GM12878 (cell line): ENCODE data around the gene ANXA9. TPM values are rescaled to one million over a fixed set of nuclear protein-coding genes. Genes with fewer than 3 reads are reported as not detected.

Experiments
- polyA plus RNA-seq, 11 experiments: library from polyadenylated mRNA; depleted of rRNA in 4 of 11; unstranded in 6 of 11; stranded (reverse) in 5 of 11; fragments of >200 nt; fragmentation: Nextera tagmentation in 4 of 11; fragmentation: Illumina TruSeq in 1 of 11; extraction: Ambion mirVana in 4 of 11; extraction: Trizol in 1 of 11; gene quantifications; 1 replicate in 1 of 11; 2 replicates in 10 of 11; pipeline versions ENCODE4 v1.2.1 to v1.2.3, GENCODE V29; 2011 to 2016; ENCODE audit warnings: inconsistent platforms in 2 of 11, missing spikeins in 2 of 11, low read depth in 1 of 11
- small RNA-seq: library from RNA; depleted of rRNA; stranded (forward); fragments of <200 nt; gene quantifications from one replicate; pipeline ENCODE3, GENCODE V24; 2014
- total RNA-seq, 4 experiments: library from RNA; depleted of rRNA in 3 of 4; stranded (reverse); fragments of >200 nt in 3 of 4; fragmentation: Illumina TruSeq in 1 of 4; extraction: Trizol in 1 of 4; gene quantifications; 2 replicates each; pipeline versions ENCODE4 v1.2.1 to v1.2.3, GENCODE V29; 2013 to 2021
- TF ChIP-seq, protein P1 (sequence below): IDR thresholded peaks from 2 replicates; pipeline ENCODE4 v1.6.1; 2012; ENCODE audit warnings: improper control_type of control experiment, low read depth, low read length; ENCODE audit not compliant: insufficient replicate concordance

Gene ANXA9
- total and polyA plus RNA-seq, 10 of the 15 experiments (the other 5 are each of a cell fraction or from before 2014, with no cell fraction given): 0.04 to 0.43 (median 0.18) TPM; not detected in 4

- TF ChIP-seq, protein P1, sequence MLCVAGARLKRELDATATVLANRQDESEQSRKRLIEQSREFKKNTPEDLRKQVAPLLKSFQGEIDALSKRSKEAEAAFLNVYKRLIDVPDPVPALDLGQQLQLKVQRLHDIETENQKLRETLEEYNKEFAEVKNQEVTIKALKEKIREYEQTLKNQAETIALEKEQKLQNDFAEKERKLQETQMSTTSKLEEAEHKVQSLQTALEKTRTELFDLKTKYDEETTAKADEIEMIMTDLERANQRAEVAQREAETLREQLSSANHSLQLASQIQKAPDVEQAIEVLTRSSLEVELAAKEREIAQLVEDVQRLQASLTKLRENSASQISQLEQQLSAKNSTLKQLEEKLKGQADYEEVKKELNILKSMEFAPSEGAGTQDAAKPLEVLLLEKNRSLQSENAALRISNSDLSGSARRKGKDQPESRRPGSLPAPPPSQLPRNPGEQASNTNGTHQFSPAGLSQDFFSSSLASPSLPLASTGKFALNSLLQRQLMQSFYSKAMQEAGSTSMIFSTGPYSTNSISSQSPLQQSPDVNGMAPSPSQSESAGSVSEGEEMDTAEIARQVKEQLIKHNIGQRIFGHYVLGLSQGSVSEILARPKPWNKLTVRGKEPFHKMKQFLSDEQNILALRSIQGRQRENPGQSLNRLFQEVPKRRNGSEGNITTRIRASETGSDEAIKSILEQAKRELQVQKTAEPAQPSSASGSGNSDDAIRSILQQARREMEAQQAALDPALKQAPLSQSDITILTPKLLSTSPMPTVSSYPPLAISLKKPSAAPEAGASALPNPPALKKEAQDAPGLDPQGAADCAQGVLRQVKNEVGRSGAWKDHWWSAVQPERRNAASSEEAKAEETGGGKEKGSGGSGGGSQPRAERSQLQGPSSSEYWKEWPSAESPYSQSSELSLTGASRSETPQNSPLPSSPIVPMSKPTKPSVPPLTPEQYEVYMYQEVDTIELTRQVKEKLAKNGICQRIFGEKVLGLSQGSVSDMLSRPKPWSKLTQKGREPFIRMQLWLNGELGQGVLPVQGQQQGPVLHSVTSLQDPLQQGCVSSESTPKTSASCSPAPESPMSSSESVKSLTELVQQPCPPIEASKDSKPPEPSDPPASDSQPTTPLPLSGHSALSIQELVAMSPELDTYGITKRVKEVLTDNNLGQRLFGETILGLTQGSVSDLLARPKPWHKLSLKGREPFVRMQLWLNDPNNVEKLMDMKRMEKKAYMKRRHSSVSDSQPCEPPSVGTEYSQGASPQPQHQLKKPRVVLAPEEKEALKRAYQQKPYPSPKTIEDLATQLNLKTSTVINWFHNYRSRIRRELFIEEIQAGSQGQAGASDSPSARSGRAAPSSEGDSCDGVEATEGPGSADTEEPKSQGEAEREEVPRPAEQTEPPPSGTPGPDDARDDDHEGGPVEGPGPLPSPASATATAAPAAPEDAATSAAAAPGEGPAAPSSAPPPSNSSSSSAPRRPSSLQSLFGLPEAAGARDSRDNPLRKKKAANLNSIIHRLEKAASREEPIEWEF: no peak
- TF ChIP-seq, all 136 proteins: peak for 0
These were observed 61.1 kb downstream of the ANXA9 start (continued) for GRCh38 chr1:151043163-151043562.

Small RNA genes lying within 50 kb of the gene (small RNA-seq; reads per million reads assigned to genes)
- not detected for gene RNU6-884P

Other genes starting within 250 kb of the ANXA9 start
Only the 7 nearest of the 20 such genes appear.
- gene SETDB1, start 55.9 kb upstream of the ANXA9 start, total RNA-seq (2014; rRNA removed): 30.0 and 36.5 TPM in 2 replicates
- gene SETDB1, start 55.9 kb upstream of the ANXA9 start, total RNA-seq (2014; rRNA removed; fragmentation: Illumina TruSeq; extraction: Trizol): 36.1 and 36.3 TPM in 2 replicates
- 38.7 and 42.6 TPM in 2 replicates for gene SETDB1, start 55.9 kb upstream of the ANXA9 start, total RNA-seq (2021)
- 56.7 and 58.4 TPM in 2 replicates for gene SETDB1, start 55.9 kb upstream of the ANXA9 start, polyA plus RNA-seq (2011; rRNA removed)
- gene SETDB1, start 55.9 kb upstream of the ANXA9 start, polyA plus RNA-seq (2014; fragmentation: Illumina TruSeq; extraction: Trizol): 44.3 and 46.4 TPM in 2 replicates
- 10 to 100 TPM; 14.5 to 14.7 TPM for gene SETDB1, start 55.9 kb upstream of the ANXA9 start, polyA plus RNA-seq (2014; fragmentation: Nextera tagmentation; extraction: Ambion mirVana)
- 30.8 and 35.2 TPM in 2 replicates for gene SETDB1, start 55.9 kb upstream of the ANXA9 start, polyA plus RNA-seq (2014; rRNA removed)
- 10 to 100 TPM; 14.3 to 14.5 TPM for gene SETDB1, start 55.9 kb upstream of the ANXA9 start, polyA plus RNA-seq (2016; fragmentation: Nextera tagmentation; extraction: Ambion mirVana)
- 55.8 and 57.0 TPM in 2 replicates for gene CERS2, start 7.5 kb upstream of the ANXA9 start, total RNA-seq (2014; rRNA removed)
- 38.2 and 39.9 TPM in 2 replicates for gene CERS2, start 7.5 kb upstream of the ANXA9 start, total RNA-seq (2014; rRNA removed; fragmentation: Illumina TruSeq; extraction: Trizol)
- 76.7 and 79.2 TPM in 2 replicates for gene CERS2, start 7.5 kb upstream of the ANXA9 start, total RNA-seq (2021)
- 29.5 and 41.5 TPM in 2 replicates for gene CERS2, start 7.5 kb upstream of the ANXA9 start, polyA plus RNA-seq (2011; rRNA removed)
- 78.8 and 87.9 TPM in 2 replicates for gene CERS2, start 7.5 kb upstream of the ANXA9 start, polyA plus RNA-seq (2014; fragmentation: Illumina TruSeq; extraction: Trizol)
- gene CERS2, start 7.5 kb upstream of the ANXA9 start, polyA plus RNA-seq (2014; fragmentation: Nextera tagmentation; extraction: Ambion mirVana): 10 to 100 TPM in 1 of 2 experiments, 1 to 10 TPM in 1; 9.2 to 12.7 TPM
- 50.5 and 52.3 TPM in 2 replicates for gene CERS2, start 7.5 kb upstream of the ANXA9 start, polyA plus RNA-seq (2014; rRNA removed)
- gene CERS2, start 7.5 kb upstream of the ANXA9 start, polyA plus RNA-seq (2016; fragmentation: Nextera tagmentation; extraction: Ambion mirVana): 10 to 100 TPM; 49.3 to 61.5 TPM
- 7.5 and 8.8 TPM in 2 replicates for gene MINDY1, start 24.6 kb downstream of the ANXA9 start, total RNA-seq (2014; rRNA removed)
- gene MINDY1, start 24.6 kb downstream of the ANXA9 start, total RNA-seq (2014; rRNA removed; fragmentation: Illumina TruSeq; extraction: Trizol): 4.4 and 4.9 TPM in 2 replicates
- 7.1 and 7.5 TPM in 2 replicates for gene MINDY1, start 24.6 kb downstream of the ANXA9 start, total RNA-seq (2021)
- 0.89 and 1.9 TPM in 2 replicates for gene MINDY1, start 24.6 kb downstream of the ANXA9 start, polyA plus RNA-seq (2011; rRNA removed)
- gene MINDY1, start 24.6 kb downstream of the ANXA9 start, polyA plus RNA-seq (2014; fragmentation: Illumina TruSeq; extraction: Trizol): 6.1 and 6.5 TPM in 2 replicates
- under 1 TPM; 0.48 to 0.49 TPM for gene MINDY1, start 24.6 kb downstream of the ANXA9 start, polyA plus RNA-seq (2014; fragmentation: Nextera tagmentation; extraction: Ambion mirVana)
- gene MINDY1, start 24.6 kb downstream of the ANXA9 start, polyA plus RNA-seq (2014; rRNA removed): 6.4 and 7.7 TPM in 2 replicates
- gene MINDY1, start 24.6 kb downstream of the ANXA9 start, polyA plus RNA-seq (2016; fragmentation: Nextera tagmentation; extraction: Ambion mirVana): 1 to 10 TPM; 3.4 to 5.1 TPM
- 9.5 and 9.9 TPM in 2 replicates for gene PRUNE1, start 26.2 kb downstream of the ANXA9 start, total RNA-seq (2014; rRNA removed)
- gene PRUNE1, start 26.2 kb downstream of the ANXA9 start, total RNA-seq (2014; rRNA removed; fragmentation: Illumina TruSeq; extraction: Trizol): 8.8 and 9.7 TPM in 2 replicates
- gene PRUNE1, start 26.2 kb downstream of the ANXA9 start, total RNA-seq (2021): 10.9 and 11.8 TPM in 2 replicates
- gene PRUNE1, start 26.2 kb downstream of the ANXA9 start, polyA plus RNA-seq (2011; rRNA removed): 20.2 and 24.5 TPM in 2 replicates
- 15.5 and 16.3 TPM in 2 replicates for gene PRUNE1, start 26.2 kb downstream of the ANXA9 start, polyA plus RNA-seq (2014; fragmentation: Illumina TruSeq; extraction: Trizol)
- gene PRUNE1, start 26.2 kb downstream of the ANXA9 start, polyA plus RNA-seq (2014; fragmentation: Nextera tagmentation; extraction: Ambion mirVana): 1 to 10 TPM; 4.7 to 7.6 TPM
- 10.2 and 14.9 TPM in 2 replicates for gene PRUNE1, start 26.2 kb downstream of the ANXA9 start, polyA plus RNA-seq (2014; rRNA removed)
- 10 to 100 TPM; 14.0 to 14.2 TPM for gene PRUNE1, start 26.2 kb downstream of the ANXA9 start, polyA plus RNA-seq (2016; fragmentation: Nextera tagmentation; extraction: Ambion mirVana)
- gene BNIPL, start 54.3 kb downstream of the ANXA9 start, total RNA-seq (2014; rRNA removed): 0.17 and 0.27 TPM in 2 replicates
- gene BNIPL, start 54.3 kb downstream of the ANXA9 start, total RNA-seq (2014; rRNA removed; fragmentation: Illumina TruSeq; extraction: Trizol): 0.18 TPM in 2 replicates
- 0.11 and 0.33 TPM in 2 replicates for gene BNIPL, start 54.3 kb downstream of the ANXA9 start, total RNA-seq (2021)
- gene BNIPL, start 54.3 kb downstream of the ANXA9 start, polyA plus RNA-seq (2011; rRNA removed): 0.49 and 0.99 TPM in 2 replicates
- 0.12 TPM in 1 of 2 replicates, not detected in the other for gene BNIPL, start 54.3 kb downstream of the ANXA9 start, polyA plus RNA-seq (2014; fragmentation: Illumina TruSeq; extraction: Trizol)
- gene BNIPL, start 54.3 kb downstream of the ANXA9 start, polyA plus RNA-seq (2014; fragmentation: Nextera tagmentation; extraction: Ambion mirVana): under 1 TPM; 0.05 TPM
- 1.0 and 1.1 TPM in 2 replicates for gene BNIPL, start 54.3 kb downstream of the ANXA9 start, polyA plus RNA-seq (2014; rRNA removed)
- under 1 TPM; 0.09 to 0.16 TPM for gene BNIPL, start 54.3 kb downstream of the ANXA9 start, polyA plus RNA-seq (2016; fragmentation: Nextera tagmentation; extraction: Ambion mirVana)
- 1.3 and 1.5 TPM in 2 replicates for gene C1orf56, start 65.5 kb downstream of the ANXA9 start, total RNA-seq (2014; rRNA removed)
- gene C1orf56, start 65.5 kb downstream of the ANXA9 start, total RNA-seq (2014; rRNA removed; fragmentation: Illumina TruSeq; extraction: Trizol): 0.67 and 1.2 TPM in 2 replicates
- gene C1orf56, start 65.5 kb downstream of the ANXA9 start, total RNA-seq (2021): 1.5 and 1.6 TPM in 2 replicates
- 0.22 and 0.24 TPM in 2 replicates for gene C1orf56, start 65.5 kb downstream of the ANXA9 start, polyA plus RNA-seq (2011; rRNA removed)
- gene C1orf56, start 65.5 kb downstream of the ANXA9 start, polyA plus RNA-seq (2014; fragmentation: Illumina TruSeq; extraction: Trizol): 0.29 and 1.6 TPM in 2 replicates
- gene C1orf56, start 65.5 kb downstream of the ANXA9 start, polyA plus RNA-seq (2014; fragmentation: Nextera tagmentation; extraction: Ambion mirVana): 1 to 10 TPM; 5.5 to 8.4 TPM
- gene C1orf56, start 65.5 kb downstream of the ANXA9 start, polyA plus RNA-seq (2014; rRNA removed): 1.1 and 1.6 TPM in 2 replicates
- 10 to 100 TPM; 12.8 to 15.5 TPM for gene C1orf56, start 65.5 kb downstream of the ANXA9 start, polyA plus RNA-seq (2016; fragmentation: Nextera tagmentation; extraction: Ambion mirVana)
- 75.6 and 97.3 TPM in 2 replicates for gene CDC42SE1, start 77.3 kb downstream of the ANXA9 start, total RNA-seq (2014; rRNA removed)
- gene CDC42SE1, start 77.3 kb downstream of the ANXA9 start, total RNA-seq (2014; rRNA removed; fragmentation: Illumina TruSeq; extraction: Trizol): 81.3 and 81.6 TPM in 2 replicates
- 94.2 and 94.9 TPM in 2 replicates for gene CDC42SE1, start 77.3 kb downstream of the ANXA9 start, total RNA-seq (2021)
- gene CDC42SE1, start 77.3 kb downstream of the ANXA9 start, polyA plus RNA-seq (2011; rRNA removed): 103 and 112 TPM in 2 replicates
- 104 and 122 TPM in 2 replicates for gene CDC42SE1, start 77.3 kb downstream of the ANXA9 start, polyA plus RNA-seq (2014; fragmentation: Illumina TruSeq; extraction: Trizol)
- gene CDC42SE1, start 77.3 kb downstream of the ANXA9 start, polyA plus RNA-seq (2014; fragmentation: Nextera tagmentation; extraction: Ambion mirVana): 10 to 100 TPM; 36.9 to 38.0 TPM
- 68.1 and 72.9 TPM in 2 replicates for gene CDC42SE1, start 77.3 kb downstream of the ANXA9 start, polyA plus RNA-seq (2014; rRNA removed)
- 10 to 100 TPM; 35.7 to 40.6 TPM for gene CDC42SE1, start 77.3 kb downstream of the ANXA9 start, polyA plus RNA-seq (2016; fragmentation: Nextera tagmentation; extraction: Ambion mirVana)